CD4-positive, alpha-beta T cell treated with Interleukin-4 for 4 hours (primary cell): Measurements from ENCODE around the gene PPP1R10.

ENCODE experiments used
- DNase-seq: peaks from one replicate; pipeline ENCODE4 v3.0.0-alpha.2; 2020

Gene PPP1R10

GRCh38 chr6:30597315-30598144 lies 19.5 kb downstream of the PPP1R10 start:
- peak; percentile 79 for DNase-seq

- no peak for DNase-seq
These were observed 24.8 kb downstream of the PPP1R10 start for GRCh38 chr6:30592287-30592686.

- no peak for DNase-seq
These were observed 26.0 kb downstream of the PPP1R10 start for GRCh38 chr6:30591008-30591407.

- no peak for DNase-seq
These were observed 26.5 kb downstream of the PPP1R10 start for GRCh38 chr6:30590509-30590908.

- DNase-seq = no peak
These were observed 27.2 kb downstream of the PPP1R10 start for GRCh38 chr6:30589754-30590358.

- no peak for DNase-seq
These were observed 33.1 kb downstream of the PPP1R10 start for GRCh38 chr6:30583921-30584320.

- DNase-seq = no peak
These were observed 39.0 kb downstream of the PPP1R10 start for GRCh38 chr6:30578051-30578450.

GRCh38 chr6:30573113-30573512 lies 43.9 kb downstream of the PPP1R10 start:
- DNase-seq = no peak

GRCh38 chr6:30572148-30572547 lies 44.9 kb downstream of the PPP1R10 start:
- no peak for DNase-seq

GRCh38 chr6:30571762-30572082 lies 45.3 kb downstream of the PPP1R10 start:
- no peak for DNase-seq

- DNase-seq = peak; percentile 97
These were observed 45.8 kb downstream of the PPP1R10 start, which contains the start of gene ABCF1 for GRCh38 chr6:30571075-30571761. Gene ABCF1 (plus strand): TSS chr6:30571442. CDS start chr6:30571488, 46 bp downstream.

GRCh38 chr6:30570740-30571074 lies 46.3 kb downstream of the PPP1R10 start:
- no peak for DNase-seq

- no peak for DNase-seq
These were observed 46.8 kb downstream of the PPP1R10 start for GRCh38 chr6:30570263-30570662.

- peak; percentile 75 for DNase-seq
These were observed 48.8 kb downstream of the PPP1R10 start for GRCh38 chr6:30568245-30568644.

- DNase-seq = no peak
These were observed 51.3 kb downstream of the PPP1R10 start for GRCh38 chr6:30565772-30566171.

- DNase-seq = no peak
These were observed 52.9 kb downstream of the PPP1R10 start for GRCh38 chr6:30564114-30564513.

GRCh38 chr6:30562470-30563425 lies 54.3 kb downstream of the PPP1R10 start:
- no peak for DNase-seq

GRCh38 chr6:30560930-30561329 lies 56.1 kb downstream of the PPP1R10 start:
- no peak for DNase-seq

- no peak for DNase-seq
These were observed 59.4 kb downstream of the PPP1R10 start for GRCh38 chr6:30557683-30557981.

- DNase-seq = peak; percentile 93
These were observed 59.9 kb downstream of the PPP1R10 start, which contains the start of gene PRR3 for GRCh38 chr6:30556906-30557682. Gene PRR3 (plus strand): TSS chr6:30557295. CDS start chr6:30557345, 50 bp downstream.

GRCh38 chr6:30556066-30556905 lies 60.8 kb downstream of the PPP1R10 start, which contains the start of gene GNL1:
Gene GNL1 (minus strand): TSS chr6:30556489. CDS start chr6:30556203, 286 bp downstream.
- DNase-seq = peak; percentile 98
